Ovary (tissue), 3 donors: ENCODE results near the gene AP1M2.

Source experiments
- EP300 ChIP-seq: sonication (generic); formaldehyde crosslinking; IDR thresholded peaks from one replicate; pipeline ENCODE4 v1.6.1; 2017; ENCODE audit warnings: antibody characterized with exemption
- POLR2A ChIP-seq: fragments of 450-650 bp; IDR thresholded peaks from one replicate; pipeline ENCODE4 v1.6.1; 2017; ENCODE audit warnings: antibody characterized with exemption, mild to moderate bottlenecking, moderate library complexity
- TF ChIP-seq, protein P1 (sequence below), 3 donors: fragments of 450-650 bp in 2 of 3; fragments of 200-600 bp in 1 of 3; IDR thresholded peaks; one replicate each; pipeline versions ENCODE4 v1.5.1 to v1.8.0; 2016 to 2022; ENCODE audit warnings: antibody characterized with exemption in 3 of 3, mild to moderate bottlenecking in 1 of 3
- donor health status: DM: no; HTN: no; CAD: no.

DNA sequence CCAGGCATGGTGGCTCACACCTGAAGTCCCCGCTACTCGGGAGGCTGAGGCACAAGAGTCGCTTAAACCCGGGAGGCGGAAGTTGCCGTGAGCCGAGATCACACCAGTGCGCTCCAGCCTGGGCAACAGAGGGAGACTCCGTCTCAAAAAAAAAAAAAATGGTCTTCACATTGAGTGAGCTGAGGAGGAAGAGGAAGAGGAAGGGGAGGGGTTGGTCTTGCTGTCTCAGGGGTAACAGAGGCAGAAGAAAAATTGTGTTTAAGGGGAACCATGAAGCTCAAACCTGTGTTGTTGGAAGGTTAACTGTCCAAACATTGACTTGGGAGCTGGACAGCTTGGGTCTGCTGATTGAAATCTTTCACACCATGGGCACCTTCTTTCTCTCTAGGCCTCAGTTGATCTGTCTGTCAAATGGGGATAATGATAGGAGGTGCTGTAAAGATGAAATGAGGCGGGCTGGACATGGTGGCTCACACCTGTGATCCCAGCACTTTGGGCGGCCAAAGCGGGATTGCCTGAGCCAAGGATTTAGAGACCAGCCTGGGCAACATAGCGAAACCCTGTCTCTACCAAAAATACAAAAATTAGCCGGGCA is 28.4 kb upstream of the AP1M2 start:
- TF ChIP-seq, protein P1, sequence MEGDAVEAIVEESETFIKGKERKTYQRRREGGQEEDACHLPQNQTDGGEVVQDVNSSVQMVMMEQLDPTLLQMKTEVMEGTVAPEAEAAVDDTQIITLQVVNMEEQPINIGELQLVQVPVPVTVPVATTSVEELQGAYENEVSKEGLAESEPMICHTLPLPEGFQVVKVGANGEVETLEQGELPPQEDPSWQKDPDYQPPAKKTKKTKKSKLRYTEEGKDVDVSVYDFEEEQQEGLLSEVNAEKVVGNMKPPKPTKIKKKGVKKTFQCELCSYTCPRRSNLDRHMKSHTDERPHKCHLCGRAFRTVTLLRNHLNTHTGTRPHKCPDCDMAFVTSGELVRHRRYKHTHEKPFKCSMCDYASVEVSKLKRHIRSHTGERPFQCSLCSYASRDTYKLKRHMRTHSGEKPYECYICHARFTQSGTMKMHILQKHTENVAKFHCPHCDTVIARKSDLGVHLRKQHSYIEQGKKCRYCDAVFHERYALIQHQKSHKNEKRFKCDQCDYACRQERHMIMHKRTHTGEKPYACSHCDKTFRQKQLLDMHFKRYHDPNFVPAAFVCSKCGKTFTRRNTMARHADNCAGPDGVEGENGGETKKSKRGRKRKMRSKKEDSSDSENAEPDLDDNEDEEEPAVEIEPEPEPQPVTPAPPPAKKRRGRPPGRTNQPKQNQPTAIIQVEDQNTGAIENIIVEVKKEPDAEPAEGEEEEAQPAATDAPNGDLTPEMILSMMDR (IDR thresholded peaks at IDR 0.05): no peak
- TF ChIP-seq EP300 (no peak), POLR2A (no peak)
